Measurements from ENCODE around the gene FAM111B.
"Not testable (repeated sequence)": the region's sequence is repeated elsewhere in the genome, so short reads cannot be mapped to it uniquely, and the experiment has no call there.

FAM111B gene

DNA sequence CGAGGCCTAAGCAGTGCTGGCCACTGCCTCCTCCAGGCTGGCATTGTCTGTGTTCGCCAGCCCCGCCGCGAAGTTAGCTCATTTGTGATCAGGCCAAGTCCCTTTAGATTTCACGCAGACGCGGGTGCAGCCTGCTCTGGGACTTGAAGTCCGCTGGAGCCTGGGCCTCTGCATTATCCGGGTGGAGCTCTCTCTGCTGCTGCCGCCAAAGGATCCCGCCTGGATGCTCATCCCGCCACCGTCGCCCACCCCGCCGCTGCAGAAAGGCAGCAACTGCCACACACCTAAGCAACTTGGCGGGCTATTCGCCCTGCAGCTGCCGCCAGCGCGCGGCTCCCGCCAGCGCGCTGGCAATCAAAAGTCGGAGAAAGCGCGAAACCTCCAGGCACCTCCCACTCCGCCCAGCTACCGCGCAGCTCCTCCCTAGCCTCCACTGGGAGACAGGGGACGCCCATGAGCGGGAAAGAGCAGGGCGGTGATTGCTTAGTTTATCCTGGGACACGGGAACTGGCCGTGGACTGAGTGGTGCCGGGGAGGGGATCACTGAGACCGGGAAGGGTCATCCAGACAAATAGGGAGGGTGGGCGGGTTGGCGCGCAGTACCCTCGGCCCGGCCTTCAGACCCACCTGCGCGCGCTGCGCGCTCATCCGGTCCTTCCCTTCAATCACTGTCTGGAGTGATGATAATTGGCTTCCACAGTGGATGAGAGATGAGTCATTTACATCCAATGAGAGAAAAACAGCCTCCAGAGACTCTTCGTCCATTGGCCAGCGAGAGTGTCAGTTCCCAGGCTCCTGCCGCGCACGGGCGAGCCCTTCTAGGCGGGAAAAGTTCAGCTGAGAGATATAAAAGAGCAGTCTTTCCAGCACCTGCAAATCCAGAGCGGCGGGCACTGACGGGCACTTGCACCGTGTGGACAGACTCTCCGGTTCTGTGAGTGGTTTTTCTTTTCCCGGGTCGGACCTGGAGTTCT is at the start of gene FAM111B:
FAM111B (plus strand) TSS at position 875 of the 974 bp plus-strand sequence. CDS start 2,389 bp downstream, outside the sequence.
- DNase-seq = peak; percentile 96

GRCh38 chr11:59058120-59059033 is 48.7 kb upstream of the FAM111B start:
- DNase-seq = peak; percentile 96

- not testable (repeated sequence) for DNase-seq
Observed at GRCh38 chr11:59060096-59060495, 46.9 kb upstream of the FAM111B start.

DNA sequence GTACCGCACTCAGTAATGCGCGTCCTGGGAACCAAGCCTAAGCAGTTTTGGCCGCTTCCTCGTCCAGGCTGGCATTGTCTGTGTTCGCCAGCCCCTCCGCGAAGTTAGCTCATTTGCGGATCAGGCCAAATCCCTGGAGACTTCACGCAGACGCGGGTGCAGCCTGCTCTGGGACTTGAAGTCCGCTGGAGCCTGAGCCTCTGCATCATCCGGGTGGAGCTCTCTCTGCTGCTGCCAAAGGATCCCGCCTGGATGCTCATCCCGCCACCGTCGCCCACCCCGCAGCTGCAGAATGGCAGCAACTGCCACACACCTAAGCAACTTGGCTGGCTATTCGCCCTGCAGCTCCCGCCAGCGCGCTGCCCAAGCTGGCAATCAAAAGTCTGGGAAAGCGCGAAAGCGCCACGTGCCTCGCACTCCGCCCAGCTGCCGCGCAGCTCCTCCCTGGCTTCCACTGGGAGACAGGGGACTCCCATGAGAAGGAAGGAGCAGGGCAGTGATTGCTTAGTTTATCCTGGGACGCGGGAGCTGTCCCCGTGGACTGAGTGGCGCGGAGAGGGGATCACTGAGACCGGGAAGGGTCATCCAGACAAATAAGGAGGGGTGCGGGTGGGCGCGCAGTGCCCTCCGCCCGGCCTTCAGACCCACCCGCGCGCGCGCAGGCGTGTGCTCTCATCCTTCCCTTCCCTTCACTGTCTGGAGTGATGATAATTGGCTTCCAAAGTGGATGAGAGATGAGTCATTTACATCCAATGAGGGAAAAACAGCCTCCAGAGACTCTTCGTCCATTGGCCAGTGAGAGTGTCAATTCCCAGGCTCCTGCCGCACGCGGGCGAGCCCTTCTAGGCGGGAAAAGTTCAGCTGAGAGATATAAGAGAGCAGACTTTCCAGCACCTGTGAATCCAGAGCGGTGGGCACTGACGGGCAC is 44.2 kb upstream of the FAM111B start:
- DNase-seq = no peak

DNA sequence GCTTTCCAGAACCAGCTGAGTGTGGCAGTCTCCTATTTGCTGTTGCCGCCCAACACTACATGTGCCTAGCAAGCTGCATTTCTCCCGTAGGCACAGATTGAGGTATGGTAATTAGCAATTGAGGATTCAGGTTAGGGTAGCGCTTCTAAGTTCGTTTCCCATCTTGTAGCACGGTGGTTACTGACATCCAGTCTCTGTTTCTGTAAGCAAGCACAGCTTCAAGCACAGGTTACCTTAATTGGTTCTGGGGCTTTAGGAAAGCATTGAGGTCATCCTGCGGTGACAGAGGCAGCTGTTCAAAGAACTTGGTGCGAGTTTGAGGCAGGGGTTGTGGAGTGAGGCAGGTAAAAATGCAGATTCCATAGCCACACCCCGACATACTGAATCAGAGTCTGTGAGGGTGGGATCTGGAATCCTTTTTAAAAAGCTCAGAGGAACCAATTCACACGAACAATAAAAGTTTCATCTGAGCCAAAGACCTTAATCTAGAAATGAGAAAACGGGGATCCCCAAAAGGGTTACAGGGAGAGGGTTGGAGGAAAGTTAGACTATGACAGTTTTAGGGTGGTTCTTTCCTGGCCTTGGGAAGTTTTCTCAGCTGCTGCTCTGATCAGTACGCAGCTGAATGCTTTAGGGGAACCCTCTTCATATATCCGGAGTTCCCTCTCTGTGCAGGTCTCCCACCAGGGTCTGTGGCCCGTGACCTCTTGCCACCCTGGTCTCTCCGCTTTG is 42.9 kb upstream of the FAM111B start:
- DNase-seq = not testable (repeated sequence)

DNA sequence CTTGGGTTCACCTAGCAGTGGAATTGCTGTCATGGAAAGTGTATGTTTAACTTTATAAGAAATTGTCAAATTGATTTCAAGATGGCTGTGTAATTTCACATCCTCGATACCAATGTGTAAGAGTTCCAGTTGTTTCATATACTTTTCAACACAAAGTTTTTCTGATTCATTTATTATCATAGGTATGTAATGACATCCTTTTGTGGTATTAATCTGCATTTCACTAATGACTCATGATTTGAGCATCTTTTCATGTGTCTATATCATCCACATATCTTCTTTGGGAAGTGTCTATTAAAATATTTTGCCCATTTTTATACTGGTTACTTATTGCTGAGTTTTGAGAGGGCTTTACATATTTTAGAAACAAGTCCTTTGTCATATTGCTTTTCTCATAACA is 38.0 kb upstream of the FAM111B start:
- DNase-seq = no peak

GRCh38 chr11:59076876-59077571 is 30.0 kb upstream of the FAM111B start:
- no peak for DNase-seq

DNA sequence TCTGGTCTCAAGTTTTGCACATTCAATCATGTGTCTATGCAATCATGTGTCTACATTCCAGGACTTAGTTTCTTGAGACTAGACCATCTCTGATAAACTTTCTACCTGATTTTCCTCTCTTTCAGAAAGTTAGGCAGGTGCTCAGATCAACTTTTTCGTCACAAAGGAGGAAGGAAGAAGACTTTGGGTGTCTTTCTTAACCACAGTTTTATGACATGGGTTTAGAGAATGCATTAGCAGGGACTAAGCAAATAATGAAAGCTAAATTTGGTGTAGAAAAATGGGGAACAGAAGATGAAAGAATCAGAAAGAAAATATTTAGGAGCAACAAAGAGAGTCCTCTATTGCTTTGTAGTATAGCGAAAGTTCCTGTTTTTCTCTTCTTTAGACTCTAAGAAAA is 28.6 kb upstream of the FAM111B start:
- DNase-seq = no peak

GRCh38 chr11:59079086-59079485 is 28.0 kb upstream of the FAM111B start:
- no peak for DNase-seq

- DNase-seq = not testable (repeated sequence)
Observed at GRCh38 chr11:59080421-59080820, 26.6 kb upstream of the FAM111B start.

DNA sequence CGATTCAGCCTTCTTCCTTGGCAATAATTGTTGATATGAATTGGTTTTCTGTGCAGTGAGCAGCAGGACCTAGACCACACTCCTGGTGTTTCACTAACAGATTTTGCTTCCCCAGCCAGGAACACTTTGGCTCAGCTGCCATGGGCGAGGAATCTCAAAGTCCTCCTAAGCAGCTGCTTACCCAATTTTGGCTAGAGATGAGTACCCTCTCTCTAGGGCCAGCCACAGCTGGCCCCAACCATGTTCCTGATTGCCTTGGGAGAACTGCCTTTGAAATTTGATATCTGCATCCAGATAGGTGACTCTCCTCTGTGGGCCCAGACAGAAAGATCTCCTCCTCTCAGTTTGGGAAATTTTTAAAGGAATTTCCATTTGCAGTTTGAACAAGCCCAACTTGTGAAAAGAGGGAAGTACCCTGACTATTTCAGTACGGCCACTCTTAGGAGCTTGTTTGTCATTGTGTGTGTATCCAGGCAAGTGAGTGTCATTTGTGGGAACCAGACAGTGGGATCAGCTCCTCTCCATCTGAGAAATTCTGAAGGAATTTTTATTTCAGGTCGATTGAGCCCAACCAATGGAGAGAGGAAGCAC is 25.5 kb upstream of the FAM111B start:
- not testable (repeated sequence) for DNase-seq

DNA sequence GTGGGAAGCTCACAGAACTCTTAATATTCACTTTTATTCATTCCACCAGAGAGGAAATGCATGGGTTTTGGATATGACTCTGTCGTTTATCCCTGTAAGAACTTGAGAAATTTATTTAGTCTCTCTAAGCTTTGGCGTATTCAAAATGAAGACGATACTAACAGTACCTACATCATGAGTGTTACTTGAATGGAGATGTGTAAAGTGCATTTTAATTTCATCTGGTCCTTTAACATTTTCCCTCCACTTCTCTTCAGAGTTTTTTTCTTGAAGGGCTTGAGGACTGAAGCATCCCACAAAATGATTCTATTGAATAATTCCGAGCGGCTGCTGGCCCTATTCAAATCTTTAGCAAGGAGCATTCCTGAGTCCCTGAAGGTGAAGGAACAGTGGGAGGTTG is 21.0 kb upstream of the FAM111B start, which contains the start of gene GLYATL1B:
GLYATL1B (plus strand) TSS at position 301 of the 400 bp plus-strand sequence; CDS start at position 301, 0 bp downstream.
- not testable (repeated sequence) for DNase-seq

GRCh38 chr11:59088162-59088561 is 18.9 kb upstream of the FAM111B start:
- no peak for DNase-seq

- DNase-seq = not testable (repeated sequence)
Observed at GRCh38 chr11:59093576-59093975, 13.5 kb upstream of the FAM111B start.

- not testable (repeated sequence) for DNase-seq
Observed at GRCh38 chr11:59095225-59095624, 11.8 kb upstream of the FAM111B start.

DNA sequence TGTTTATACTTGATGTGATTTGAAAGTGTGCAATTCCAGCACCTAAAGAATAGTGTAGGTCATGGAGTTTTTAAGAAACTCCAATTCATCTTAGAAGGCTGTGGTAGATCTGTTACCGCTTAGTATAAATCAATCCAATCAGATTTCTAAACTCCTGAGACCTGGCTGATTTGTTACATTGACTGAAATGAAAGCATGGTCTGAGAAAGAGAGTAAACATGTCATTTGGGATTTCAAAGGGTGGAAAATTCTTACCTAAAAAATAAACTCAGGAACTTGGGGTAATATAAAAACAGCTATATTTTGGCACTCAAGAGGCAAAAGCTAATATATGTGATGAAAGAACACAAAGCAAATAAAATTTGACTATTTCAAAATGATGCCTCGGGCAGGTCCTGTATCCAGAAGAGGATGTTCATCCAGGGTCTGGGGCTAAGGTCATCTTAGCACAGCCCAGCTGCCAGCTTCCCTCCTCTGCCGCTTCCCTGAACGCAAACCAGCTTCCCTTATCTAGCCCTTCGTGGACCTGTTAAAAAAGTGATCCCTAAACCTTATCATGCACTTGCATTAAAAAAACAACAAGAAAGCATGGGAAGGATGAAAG is 11.0 kb upstream of the FAM111B start:
- DNase-seq = not testable (repeated sequence)

- DNase-seq = peak; percentile 70
Observed at GRCh38 chr11:59097113-59097708, 9.8 kb upstream of the FAM111B start.

GRCh38 chr11:59097938-59098337 is 9.1 kb upstream of the FAM111B start:
- DNase-seq = not testable (repeated sequence)

DNA sequence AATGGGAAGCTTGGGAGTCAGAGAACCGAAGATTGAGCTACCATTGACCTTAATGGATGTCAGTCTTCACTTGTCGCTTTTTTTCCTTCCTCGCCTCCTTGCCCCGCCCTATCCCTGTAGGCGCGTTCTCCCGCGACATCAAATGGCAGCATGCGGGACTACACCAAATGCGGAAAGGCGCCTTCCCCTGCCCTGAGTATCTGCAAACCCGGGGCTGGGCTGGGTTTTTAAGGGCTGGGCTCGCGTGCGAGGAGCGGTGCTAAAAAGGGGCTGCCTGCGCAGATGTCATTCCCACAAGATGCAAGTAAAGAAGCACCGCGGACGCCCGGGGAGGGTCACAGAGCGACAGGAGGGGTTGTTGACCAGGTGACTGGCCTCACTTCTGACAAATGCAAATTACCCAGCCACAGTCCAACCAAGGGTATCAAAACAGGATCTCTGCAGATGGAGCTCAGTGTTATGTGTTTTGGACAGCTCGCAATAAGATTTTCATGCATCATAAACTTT is 4.7 kb upstream of the FAM111B start:
- peak; percentile 82 for DNase-seq

Data from islet precursor cell (in vitro differentiated cells).